Measurements from ENCODE around the gene KIF5B.

- TF ChIP-seq POLR2AphosphoS5 (IDR thresholded peaks at IDR 0.05) (no peak), CTCF (IDR thresholded peaks at IDR 0.05) (no peak)
Observed at GRCh38 chr10:31962826-31963588, 93.2 kb downstream of the KIF5B start.

Measured in sigmoid colon (tissue), 4 donors.